GM19328 (cell line): ENCODE data around the gene ESAM.

ENCODE experiments used
- ATAC-seq: cut with Tn5 transposase; IDR thresholded peaks from one replicate; pipeline ENCODE4 v1.9.1; 2021; ENCODE audit warnings: mild to moderate bottlenecking, moderate library complexity; ENCODE audit not compliant: unreplicated experiment

ESAM gene

GRCh38 chr11:124762105-124762623 is at the start of gene ESAM:
Gene ESAM (minus strand): TSS chr11:124762290. CDS start chr11:124762154, 136 bp downstream.
- peak; percentile 54 for ATAC-seq

DNA sequence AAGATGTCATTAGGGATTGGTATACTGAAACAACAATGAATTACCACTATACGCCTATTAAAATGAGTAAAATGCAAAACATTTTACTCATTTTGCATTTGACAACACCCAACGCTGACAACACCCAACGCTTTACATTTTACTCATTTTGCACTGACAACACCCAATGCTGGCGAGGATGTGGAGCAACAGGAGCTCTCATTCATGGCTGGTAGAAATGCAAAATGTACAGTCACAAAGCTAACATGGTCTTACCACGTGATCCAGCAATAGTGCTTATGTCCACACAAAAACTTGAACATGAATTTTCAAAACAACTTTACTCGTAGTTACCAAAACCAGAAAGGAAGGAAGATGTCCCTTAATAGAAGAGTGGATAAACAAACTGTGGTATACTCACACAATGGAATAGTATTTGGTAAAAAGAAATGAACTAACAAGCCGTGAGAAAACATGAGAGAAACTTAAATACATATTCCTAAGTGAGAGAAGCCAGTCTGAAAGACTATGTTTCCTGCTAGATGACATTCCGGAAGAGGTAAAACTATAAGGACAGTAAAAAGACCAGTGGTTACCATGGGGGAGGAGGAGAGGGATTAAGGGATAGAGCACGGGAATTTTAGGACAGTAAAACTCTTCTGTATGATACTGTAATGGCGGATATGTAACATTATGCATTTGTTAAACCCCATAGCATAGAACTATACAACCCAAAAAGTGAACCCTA is 49.5 kb upstream of the ESAM start:
- ATAC-seq = no peak

DNA sequence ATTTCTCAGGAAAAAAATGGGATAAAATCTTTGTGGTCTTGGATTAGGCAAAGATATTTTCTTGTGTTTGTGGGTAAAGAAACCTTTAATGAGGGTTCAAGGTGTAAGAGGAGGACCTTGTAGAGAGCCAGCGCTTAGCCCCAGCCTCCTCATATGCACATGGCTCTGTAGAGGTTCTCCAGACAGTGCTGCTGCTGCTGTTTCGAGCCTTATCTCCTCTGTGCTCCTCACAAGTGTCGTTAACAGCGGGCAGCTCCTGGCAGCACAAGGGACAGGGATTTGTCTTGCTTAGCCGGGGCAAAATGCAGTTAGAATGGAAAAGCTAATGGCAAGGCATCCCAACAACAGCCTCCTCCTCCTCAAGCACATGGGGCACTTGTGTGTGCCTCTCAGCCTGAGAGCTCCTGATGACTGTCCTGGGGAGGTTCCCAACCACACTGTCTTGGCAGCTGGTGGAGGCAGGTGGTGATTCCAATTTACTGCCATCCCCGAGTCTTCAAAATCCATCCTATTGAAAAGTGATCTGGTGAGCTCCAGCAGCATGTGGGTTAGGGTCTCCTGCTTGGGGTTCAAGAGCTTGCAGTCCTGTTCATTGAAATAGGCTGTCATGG is 45.7 kb upstream of the ESAM start:
- ATAC-seq = no peak

DNA sequence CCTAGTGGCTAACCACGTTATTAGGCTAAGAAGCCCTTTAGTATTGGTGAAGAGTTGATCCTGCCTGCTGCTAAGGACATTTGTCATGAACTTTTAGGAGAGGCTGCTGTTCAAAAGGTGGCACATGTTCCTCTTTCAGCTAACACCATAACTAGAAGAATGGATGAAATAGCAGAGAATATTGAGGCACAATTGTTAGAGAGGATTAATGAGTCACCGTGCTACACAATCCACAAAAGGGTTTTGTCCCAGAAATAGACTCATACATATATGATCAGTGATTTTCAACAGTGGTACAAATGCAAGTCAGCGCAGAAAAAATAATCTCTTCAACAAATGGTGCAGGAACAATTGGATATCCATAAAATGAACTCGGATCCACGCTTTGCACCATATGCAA is 45.1 kb upstream of the ESAM start:
- ATAC-seq = no peak

DNA sequence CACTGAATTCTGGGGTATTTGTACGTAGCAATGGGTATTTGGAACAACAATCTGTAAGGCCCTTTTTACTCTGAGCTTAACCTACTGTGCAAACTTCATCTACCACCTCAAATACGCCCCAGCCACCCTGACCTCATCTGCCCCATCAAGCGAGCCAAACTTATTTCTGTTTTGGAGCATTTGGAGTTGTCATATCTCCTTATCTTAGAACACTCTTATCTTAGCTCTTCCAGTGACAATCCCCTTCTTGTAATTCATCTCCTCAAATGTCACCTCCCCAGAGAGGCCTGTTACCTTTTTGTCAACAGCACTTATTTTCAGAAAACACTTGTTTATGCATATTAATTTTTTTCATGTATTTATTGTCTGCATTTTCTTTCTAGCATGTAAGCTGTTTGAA is 42.8 kb upstream of the ESAM start:
- no peak for ATAC-seq

DNA sequence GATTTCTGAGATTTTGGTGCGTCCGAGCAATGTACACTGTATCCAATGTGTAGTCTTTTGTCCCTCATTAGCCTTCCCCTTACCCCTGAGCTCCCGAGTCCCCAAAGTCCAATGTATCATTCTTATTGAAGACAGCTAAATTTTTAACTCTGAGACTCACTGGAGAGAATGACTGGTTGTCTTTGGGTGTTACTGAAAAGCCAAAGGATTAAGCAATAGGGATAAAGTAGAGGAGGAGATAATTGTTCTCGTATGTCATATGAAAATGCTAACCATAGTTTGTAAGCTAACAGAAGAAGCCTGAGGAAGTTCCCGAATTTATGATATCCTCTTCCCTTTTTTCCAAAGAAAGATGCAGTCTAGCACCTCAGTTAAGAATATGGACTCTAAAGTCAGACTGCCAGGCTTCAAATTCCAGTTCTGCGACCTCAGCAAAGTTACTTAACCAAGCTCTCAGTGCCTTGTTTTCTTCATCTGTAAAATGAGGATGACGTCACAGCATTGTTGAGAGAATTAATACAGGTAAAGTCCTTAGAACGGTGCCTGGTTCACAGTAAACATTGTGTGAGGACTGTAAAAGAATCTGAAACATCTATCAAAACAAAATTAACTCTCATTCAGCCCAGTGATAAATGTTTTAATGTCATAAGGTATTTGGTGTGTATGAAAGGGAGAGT is 39.7 kb upstream of the ESAM start:
- no peak for ATAC-seq

GRCh38 chr11:124801014-124801413 is 38.9 kb upstream of the ESAM start:
- no peak for ATAC-seq

DNA sequence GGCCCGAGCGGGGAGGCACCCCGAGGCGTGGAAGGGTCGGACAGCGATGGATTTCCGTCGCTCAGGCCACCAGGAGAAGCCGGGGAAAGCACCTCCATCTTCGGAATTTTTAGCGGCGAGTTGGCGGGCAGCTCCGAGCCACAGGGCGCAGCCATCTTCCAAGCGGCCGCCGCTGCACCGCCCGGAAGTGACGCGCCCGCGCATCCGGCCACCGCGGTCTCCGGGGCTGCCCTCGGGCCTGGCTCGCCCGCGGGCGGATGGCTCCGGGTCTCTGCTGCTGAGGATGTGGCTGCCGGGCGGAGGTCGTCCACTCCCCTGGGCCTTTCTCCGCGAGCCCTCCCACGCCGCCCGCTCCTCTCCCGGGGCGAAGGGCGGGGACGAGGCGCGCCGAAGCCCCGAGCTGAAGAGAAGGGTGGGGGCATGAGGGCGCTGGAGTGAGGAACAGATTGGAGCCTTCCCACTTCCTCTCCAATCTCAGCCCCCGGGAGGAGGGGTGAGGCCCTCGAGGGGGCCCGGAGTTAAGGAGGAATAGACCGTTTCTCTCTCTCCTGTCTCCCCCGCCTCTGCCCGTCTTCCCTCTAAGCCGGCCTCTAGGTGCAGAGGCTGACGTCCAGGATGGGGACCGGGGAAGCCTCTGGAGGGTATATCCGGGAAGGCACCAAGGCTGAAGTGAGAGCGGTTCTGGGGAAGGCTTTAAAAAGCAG is 38.3 kb upstream of the ESAM start, which contains the start of gene MSANTD2:
Gene MSANTD2, minus strand, starts transcription at position 181 of the 704 bp plus-strand sequence. Its CDS starts 26 bp downstream, at position 155.
- peak; percentile 89 for ATAC-seq

GRCh38 chr11:124799348-124800225 is 37.5 kb upstream of the ESAM start:
- ATAC-seq = peak; percentile 36

DNA sequence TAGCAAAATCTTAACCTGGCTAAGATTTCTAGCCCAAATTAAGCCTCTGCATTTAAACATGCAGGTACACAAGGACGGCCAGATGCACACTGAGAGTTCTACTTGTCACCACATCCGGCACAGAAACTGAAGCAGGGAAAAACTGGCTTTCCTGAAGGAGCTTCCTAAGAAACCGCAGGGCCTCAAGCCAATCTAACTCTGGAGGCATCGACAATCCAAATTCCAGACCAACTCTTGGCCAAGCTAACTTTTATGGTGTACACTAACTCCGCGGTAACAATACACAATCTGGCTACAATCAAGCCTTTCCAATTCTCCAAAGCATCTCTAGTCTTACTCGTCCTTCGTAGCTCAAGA is 36.9 kb upstream of the ESAM start:
- ATAC-seq = no peak

GRCh38 chr11:124796312-124796711 is 34.2 kb upstream of the ESAM start:
- no peak for ATAC-seq

DNA sequence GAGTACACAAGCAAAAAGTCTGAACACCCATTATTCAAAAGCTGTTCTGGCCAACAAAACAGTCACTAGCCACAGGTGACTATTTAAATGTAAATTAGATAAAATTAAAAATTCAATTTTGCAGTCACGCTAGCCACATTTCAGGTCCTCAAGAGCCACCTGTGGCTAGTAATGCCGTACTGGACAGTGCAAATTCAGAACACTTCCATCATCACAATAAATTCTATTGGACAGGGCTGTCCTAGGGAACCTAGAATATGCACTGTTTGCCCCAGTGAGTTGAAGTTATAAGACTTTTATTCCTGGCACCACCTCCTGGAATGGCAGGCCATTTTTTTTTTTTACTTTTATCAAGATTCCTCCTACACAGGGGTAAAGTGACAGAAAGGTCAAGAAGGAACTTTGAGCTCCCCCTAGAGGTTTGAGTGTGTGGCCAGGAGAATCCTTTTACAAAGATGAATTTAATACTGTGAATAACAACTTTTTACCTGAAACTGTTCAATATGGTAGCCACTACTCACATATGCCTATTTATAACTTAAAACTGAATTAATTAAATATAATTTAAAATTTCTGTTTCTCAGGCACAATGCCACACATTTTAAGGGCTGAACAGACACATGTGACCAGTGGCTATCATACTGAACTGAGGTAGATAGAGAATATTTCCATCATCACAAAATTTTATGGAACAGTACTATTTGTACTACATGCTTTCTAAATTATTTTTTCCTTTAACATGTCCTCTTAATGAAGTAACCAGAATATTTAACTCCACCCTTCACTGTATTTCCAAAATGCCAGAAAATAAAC is 31.6 kb upstream of the ESAM start:
- ATAC-seq = peak; percentile 57

GRCh38 chr11:124791626-124792341 is 29.7 kb upstream of the ESAM start:
- no peak for ATAC-seq

- ATAC-seq = no peak
Observed at GRCh38 chr11:124788521-124788920, 26.4 kb upstream of the ESAM start.

- no peak for ATAC-seq
Observed at GRCh38 chr11:124784051-124784450, 22.0 kb upstream of the ESAM start.

GRCh38 chr11:124783002-124783401 is 20.9 kb upstream of the ESAM start:
- no peak for ATAC-seq

DNA sequence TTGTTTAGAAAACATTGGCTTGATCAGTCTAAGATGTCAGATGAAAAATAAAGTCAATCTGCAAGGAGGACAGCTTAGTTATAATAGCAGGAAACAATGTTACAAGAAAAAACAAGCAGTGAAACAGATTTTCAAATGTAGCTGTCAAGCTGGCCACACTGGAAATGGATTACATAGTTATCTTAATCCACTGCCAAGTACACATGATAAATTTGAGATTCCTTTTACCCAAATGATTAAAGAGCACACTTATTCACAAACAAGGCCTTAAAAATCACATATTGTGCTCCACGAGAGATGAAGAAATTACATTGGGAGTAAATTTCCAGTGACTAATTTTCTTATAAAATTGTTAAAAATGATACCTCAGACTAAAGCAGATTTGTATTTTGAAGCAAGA is 17.5 kb upstream of the ESAM start:
- ATAC-seq = no peak

DNA sequence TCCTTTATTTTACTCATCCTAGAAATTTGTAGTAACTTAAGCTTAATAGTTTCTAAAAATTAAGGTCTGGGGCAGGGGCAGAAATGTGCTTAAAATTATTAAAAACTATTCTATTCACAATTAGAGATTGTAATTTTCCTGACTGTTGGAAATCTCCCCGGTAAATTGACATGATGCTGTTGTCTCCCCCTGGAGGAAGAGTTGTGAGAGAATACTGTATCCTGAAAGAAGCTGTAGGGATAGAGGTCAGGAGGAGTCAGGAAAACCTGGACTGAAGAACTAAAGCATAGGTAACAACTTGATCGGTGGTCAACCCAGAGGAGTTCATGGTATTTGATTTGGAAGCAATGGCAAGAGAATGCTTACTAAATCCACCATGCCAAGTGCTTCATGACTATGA is 16.2 kb upstream of the ESAM start:
- no peak for ATAC-seq
